ENCODE results near the gene ENTR1.

GRCh38 chr9:136424750-136425362, 14.4 kb upstream of the ENTR1 start:
- TF ChIP-seq CTCF (conservative IDR thresholded peaks at IDR 0.05; ENCODE audit: low read depth, low read length) (no peak), NFE2L2 (IDR thresholded peaks at IDR 0.05; ENCODE audit: low read depth, low read length) (no peak), RAD21 (IDR thresholded peaks at IDR 0.05; ENCODE audit: low read length) (no peak), POLR2A (IDR thresholded peaks at IDR 0.05; ENCODE audit: low read depth, low read length) (no peak), MXI1 (IDR thresholded peaks at IDR 0.05; ENCODE audit: borderline replicate concordance, low read depth, low read length) (no peak), CEBPB (IDR thresholded peaks at IDR 0.05; ENCODE audit: low read depth, low read length) (no peak), MAFK (IDR thresholded peaks at IDR 0.05; ENCODE audit: low read depth, low read length) (no peak), RCOR1 (IDR thresholded peaks at IDR 0.05; ENCODE audit: insufficient replicate concordance, low read length) (no peak), SMC3 (IDR thresholded peaks at IDR 0.05; ENCODE audit: low read depth, low read length) (no peak), BHLHE40 (IDR thresholded peaks at IDR 0.05; ENCODE audit: low read depth, low read length) (no peak), FOS (IDR thresholded peaks at IDR 0.05; ENCODE audit: low read depth, low read length) (no peak), ELK1 (IDR thresholded peaks at IDR 0.05; ENCODE audit: borderline replicate concordance, low read depth, low read length) (no peak), USF2 (IDR thresholded peaks at IDR 0.05; ENCODE audit: low read depth, low read length) (no peak), CHD1 (IDR thresholded peaks at IDR 0.05; ENCODE audit: low read depth, low read length) (no peak)

Measured in IMR-90 (cell line).